Measurements from ENCODE around the gene CST3. TPM values are rescaled to one million over a fixed set of nuclear protein-coding genes. Genes with fewer than 3 reads are reported as not detected.

Gene CST3
- total and polyA plus RNA-seq, 2 donors (not counting 1 experiment from before 2014, with no cell fraction given), result 1.2 to 16.9 TPM

- Histone ChIP-seq H3K79me2 (ENCODE audit: control insufficient read depth, insufficient read depth, low read length) (no peaks in the 10 kb centered on the region), H3K4me3 (ENCODE audit: control extremely low read depth in 1 of 5, extremely low read depth in 1 of 5, insufficient read depth in 1 of 5, low read depth in 2 of 5, low read length in 4 of 5) (no peak overlapping the region), H3K27ac (ENCODE audit: low read length in 2 of 2) (no peak overlapping the region), H2AFZ (ENCODE audit: insufficient read depth, low read depth, low read length, poor library complexity, severe bottlenecking) (no peak overlapping the region), H3K9me3 (ENCODE audit: control extremely low read depth in 1 of 3, control insufficient read depth in 2 of 3, insufficient read depth in 1 of 3, low read length in 2 of 3) (peaks cover 0 to 7% (median 0%) of the 10 kb centered on the region in 3 donors), H3K4me1 (ENCODE audit: control insufficient read depth in 2 of 2, insufficient read depth in 2 of 2, low read length in 2 of 2) (peaks cover 0 to 6% of the 10 kb centered on the region in 2 donors), H4K20me1 (ENCODE audit: control insufficient read depth, insufficient read depth, low read length, poor library complexity, severe bottlenecking) (no peaks in the 10 kb centered on the region), H3K9ac (ENCODE audit: low read length) (no peak overlapping the region), H3K36me3 (replicated peaks in 1 of 2; ENCODE audit: control extremely low read depth in 1 of 2, control insufficient read depth in 1 of 2, extremely low read depth in 1 of 2, insufficient read depth in 2 of 2, low read length in 1 of 2) (no peaks in the 10 kb centered on the region), H3K4me2 (replicated peaks; ENCODE audit: low read depth, low read length, poor library complexity, severe bottlenecking) (no peak overlapping the region), H3K27me3 (replicated peaks in 1 of 4; ENCODE audit: control extremely low read depth in 1 of 4, control insufficient read depth in 3 of 4, insufficient read depth in 4 of 4, low read length in 3 of 4) (peaks cover 0 to 3% (median 0%) of the 10 kb centered on the region in 4 experiments)
- WGBS (ENCODE audit: insufficient coverage), result no CpG with 5 or more reads among the region's 2 CpGs
- Mint-ChIP-seq H3K4me3 (no peak overlapping the region), H3K4me1 (peaks cover 4% of the 10 kb centered on the region), H3K27me3 (peaks cover 24% of the 10 kb centered on the region), H3K27ac (no peak overlapping the region), H3K9me3 (ENCODE audit: insufficient read depth) (no peaks in the 10 kb centered on the region)
- POLR2A ChIA-PET, result no interaction called here
- CTCF ChIA-PET, result no interaction called here
- intact Hi-C loops (cut with micrococcal nuclease), result no loop called here
- TF ChIP-seq, protein P1, sequence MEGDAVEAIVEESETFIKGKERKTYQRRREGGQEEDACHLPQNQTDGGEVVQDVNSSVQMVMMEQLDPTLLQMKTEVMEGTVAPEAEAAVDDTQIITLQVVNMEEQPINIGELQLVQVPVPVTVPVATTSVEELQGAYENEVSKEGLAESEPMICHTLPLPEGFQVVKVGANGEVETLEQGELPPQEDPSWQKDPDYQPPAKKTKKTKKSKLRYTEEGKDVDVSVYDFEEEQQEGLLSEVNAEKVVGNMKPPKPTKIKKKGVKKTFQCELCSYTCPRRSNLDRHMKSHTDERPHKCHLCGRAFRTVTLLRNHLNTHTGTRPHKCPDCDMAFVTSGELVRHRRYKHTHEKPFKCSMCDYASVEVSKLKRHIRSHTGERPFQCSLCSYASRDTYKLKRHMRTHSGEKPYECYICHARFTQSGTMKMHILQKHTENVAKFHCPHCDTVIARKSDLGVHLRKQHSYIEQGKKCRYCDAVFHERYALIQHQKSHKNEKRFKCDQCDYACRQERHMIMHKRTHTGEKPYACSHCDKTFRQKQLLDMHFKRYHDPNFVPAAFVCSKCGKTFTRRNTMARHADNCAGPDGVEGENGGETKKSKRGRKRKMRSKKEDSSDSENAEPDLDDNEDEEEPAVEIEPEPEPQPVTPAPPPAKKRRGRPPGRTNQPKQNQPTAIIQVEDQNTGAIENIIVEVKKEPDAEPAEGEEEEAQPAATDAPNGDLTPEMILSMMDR (IDR thresholded peaks at IDR 0.05), result no peak
- no peak for TF ChIP-seq EZH2 (IDR thresholded peaks at IDR 0.05; ENCODE audit: borderline replicate concordance, insufficient read depth, low read depth, low read length, poor library complexity, severe bottlenecking)
- ATAC-seq (ENCODE audit: low read depth), result no peak
- no peak for DNase-seq
Observed at GRCh38 chr20:23624324-23624691, 13.4 kb downstream of the CST3 start.

DNA sequence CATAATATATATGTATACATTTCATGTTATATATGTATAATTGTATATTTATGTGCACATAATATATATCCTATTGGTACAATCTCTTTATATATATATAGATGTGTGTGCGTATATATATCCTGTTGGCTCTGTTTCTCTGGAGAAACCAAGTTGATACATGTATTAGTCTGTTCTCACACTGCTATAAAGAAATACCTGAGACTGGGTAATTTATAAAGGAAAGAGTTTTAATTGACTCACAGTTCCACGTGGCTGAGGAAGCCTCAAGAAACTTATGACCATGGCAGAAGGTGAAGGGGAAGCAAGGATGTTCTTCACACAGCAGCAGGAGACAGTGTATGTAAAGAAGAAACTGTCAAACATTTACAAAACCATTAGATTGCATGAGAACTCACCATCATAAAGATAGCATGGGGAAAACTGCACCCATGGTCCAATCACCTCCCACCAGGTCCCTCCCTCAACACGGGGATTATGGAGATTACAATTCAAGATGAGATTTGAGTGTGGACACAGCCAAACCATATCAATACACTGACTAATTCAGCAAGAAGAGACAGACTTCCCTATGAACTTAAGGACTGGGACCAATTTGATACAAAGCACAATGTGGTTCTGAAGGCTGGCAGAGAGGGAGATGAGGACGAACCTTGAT, 14.0 kb downstream of the CST3 start:
- DNase-seq (no peak), ATAC-seq (ENCODE audit: low read depth) (no peak)
- intact Hi-C loops (cut with micrococcal nuclease), result no loop called here
- Histone ChIP-seq H2AFZ (ENCODE audit: insufficient read depth, low read depth, low read length, poor library complexity, severe bottlenecking) (no peak overlapping the region), H3K4me3 (ENCODE audit: control extremely low read depth in 1 of 5, extremely low read depth in 1 of 5, insufficient read depth in 1 of 5, low read depth in 2 of 5, low read length in 4 of 5) (no peak overlapping the region), H4K20me1 (ENCODE audit: control insufficient read depth, insufficient read depth, low read length, poor library complexity, severe bottlenecking) (no peaks in the 10 kb centered on the region), H3K9ac (ENCODE audit: low read length) (no peak overlapping the region), H3K4me1 (ENCODE audit: control insufficient read depth in 2 of 2, insufficient read depth in 2 of 2, low read length in 2 of 2) (peaks cover 0 to 6% of the 10 kb centered on the region in 2 donors), H3K27me3 (replicated peaks in 1 of 4; ENCODE audit: control extremely low read depth in 1 of 4, control insufficient read depth in 3 of 4, insufficient read depth in 4 of 4, low read length in 3 of 4) (peaks cover 0 to 3% (median 0%) of the 10 kb centered on the region in 4 experiments), H3K9me3 (ENCODE audit: control extremely low read depth in 1 of 3, control insufficient read depth in 2 of 3, insufficient read depth in 1 of 3, low read length in 2 of 3) (peaks cover 0 to 2% (median 0%) of the 10 kb centered on the region in 3 donors), H3K79me2 (ENCODE audit: control insufficient read depth, insufficient read depth, low read length) (no peaks in the 10 kb centered on the region), H3K36me3 (replicated peaks in 1 of 2; ENCODE audit: control extremely low read depth in 1 of 2, control insufficient read depth in 1 of 2, extremely low read depth in 1 of 2, insufficient read depth in 2 of 2, low read length in 1 of 2) (no peaks in the 10 kb centered on the region), H3K4me2 (replicated peaks; ENCODE audit: low read depth, low read length, poor library complexity, severe bottlenecking) (no peak overlapping the region), H3K27ac (ENCODE audit: low read length in 2 of 2) (no peak overlapping the region)
- H3K4me3 Mint-ChIP-seq, result no peak overlapping the region
- H3K27me3 Mint-ChIP-seq, result peaks cover 22% of the 10 kb centered on the region
- H3K9me3 Mint-ChIP-seq (ENCODE audit: insufficient read depth), result no peaks in the 10 kb centered on the region
- POLR2A ChIA-PET, result no interaction called here
- H3K4me1 Mint-ChIP-seq, result peaks cover 4% of the 10 kb centered on the region
- no peak overlapping the region for H3K27ac Mint-ChIP-seq
- TF ChIP-seq, protein P1 (IDR thresholded peaks at IDR 0.05), result no peak
- TF ChIP-seq EZH2 (IDR thresholded peaks at IDR 0.05; ENCODE audit: borderline replicate concordance, insufficient read depth, low read depth, low read length, poor library complexity, severe bottlenecking), result no peak
- WGBS (ENCODE audit: insufficient coverage), result 43% methylated on average over 1 of the region's 4 CpGs
- CTCF ChIA-PET, result no interaction called here

Data from B cell (primary cell).